Measurements from ENCODE around the gene PLAC8. TPM values are rescaled to one million over a fixed set of nuclear protein-coding genes. Genes with fewer than 3 reads are reported as not detected.
A peak's percentile ranks its signal among the peaks of the same experiment; 100 is the strongest.
"Not testable (repeated sequence)": the region's sequence is repeated elsewhere in the genome, so short reads cannot be mapped to it uniquely, and the experiment has no call there.

Gene PLAC8
- total RNA-seq, 2 donors from 2014 or later: 955 to 1,006 TPM

DNA sequence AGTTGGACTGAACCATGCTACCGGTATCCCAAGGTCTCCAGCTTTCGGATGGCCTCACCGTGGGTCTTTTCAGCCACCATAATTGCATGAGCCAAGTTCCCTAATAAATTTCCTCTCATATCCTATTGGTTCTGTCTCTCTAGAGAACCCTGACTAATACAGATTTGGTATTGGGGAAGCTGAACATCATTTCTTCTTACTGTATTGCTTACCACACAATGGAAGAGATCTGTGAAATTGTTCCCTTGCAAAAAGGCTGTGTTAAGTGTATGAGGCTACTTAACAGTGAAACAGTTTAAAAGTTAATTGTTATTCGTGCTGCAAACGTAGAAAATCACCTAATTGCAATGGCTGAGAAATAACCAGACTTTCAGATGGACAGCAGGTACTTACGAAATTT is 34.0 kb downstream of the PLAC8 start:
- DNase-seq (no peak), ATAC-seq (no peak)
- intact Hi-C loops (cut with DNase I, micrococcal nuclease): no loop called here

DNA sequence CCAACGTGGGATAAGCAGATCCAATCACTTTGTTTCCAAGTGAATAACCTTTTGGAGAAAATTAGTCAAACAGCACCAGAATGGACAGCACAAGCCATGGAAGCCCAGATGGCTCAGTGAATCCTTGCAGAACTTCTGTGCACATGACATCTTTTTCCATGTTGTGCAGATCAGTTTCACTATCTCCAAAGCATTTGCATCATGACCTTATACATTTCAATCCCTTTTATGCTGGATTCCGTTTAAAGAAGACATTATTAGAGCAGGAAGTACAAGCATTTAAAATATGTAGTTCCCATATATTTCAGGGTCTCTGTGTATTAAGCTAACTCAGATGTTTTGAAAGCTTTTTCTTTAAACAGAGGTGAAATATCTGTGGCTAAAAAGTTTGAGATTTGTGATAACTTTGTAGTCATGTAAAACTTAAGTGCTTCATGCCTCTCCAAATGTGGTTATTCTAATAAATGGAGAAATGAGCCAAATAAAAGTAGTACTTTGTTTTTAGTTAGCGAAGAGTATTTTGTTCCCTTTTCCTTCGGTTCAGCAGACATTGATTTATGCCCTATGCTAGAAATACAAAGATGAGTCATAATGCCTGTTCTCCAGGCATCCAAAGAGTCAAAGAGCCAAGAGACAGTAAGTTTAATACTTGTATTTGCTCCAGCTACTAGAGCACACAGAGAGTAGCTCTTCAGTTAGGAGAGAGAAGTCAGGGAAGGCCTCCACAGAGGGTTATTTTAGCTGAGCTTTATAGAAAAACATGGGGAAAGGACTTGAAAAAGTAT is 39.0 kb downstream of the PLAC8 start:
- ATAC-seq (no peak), DNase-seq (no peak)
- intact Hi-C loops (cut with DNase I, micrococcal nuclease): no loop called here

DNA sequence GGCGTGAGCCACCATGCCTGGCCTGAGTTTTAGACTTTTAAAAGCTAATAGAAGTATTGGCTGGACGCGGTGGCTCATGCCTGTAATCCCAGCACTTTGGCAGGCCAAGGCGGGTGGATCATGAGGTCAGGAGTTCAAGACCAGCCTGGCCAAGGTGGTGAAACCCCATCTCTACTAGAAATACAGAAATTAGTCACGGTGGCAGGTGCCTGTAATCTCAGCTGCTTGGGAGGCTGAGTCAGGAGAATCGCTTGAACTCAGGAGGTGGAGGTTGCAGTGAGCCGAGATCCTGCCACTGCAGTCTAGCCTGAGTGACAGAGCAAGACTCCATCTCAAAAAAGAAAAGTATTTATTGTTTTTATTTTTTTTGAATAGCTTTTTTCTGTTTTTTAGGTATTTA is 39.7 kb downstream of the PLAC8 start:
- not testable (repeated sequence) for DNase-seq, ATAC-seq
- intact Hi-C loops (cut with DNase I, micrococcal nuclease): loop anchor here in 1 of 2 donors (5.0 kb wide), 1 partner anchor 178 kb away; no protein-coding TSS in a partner anchor

DNA sequence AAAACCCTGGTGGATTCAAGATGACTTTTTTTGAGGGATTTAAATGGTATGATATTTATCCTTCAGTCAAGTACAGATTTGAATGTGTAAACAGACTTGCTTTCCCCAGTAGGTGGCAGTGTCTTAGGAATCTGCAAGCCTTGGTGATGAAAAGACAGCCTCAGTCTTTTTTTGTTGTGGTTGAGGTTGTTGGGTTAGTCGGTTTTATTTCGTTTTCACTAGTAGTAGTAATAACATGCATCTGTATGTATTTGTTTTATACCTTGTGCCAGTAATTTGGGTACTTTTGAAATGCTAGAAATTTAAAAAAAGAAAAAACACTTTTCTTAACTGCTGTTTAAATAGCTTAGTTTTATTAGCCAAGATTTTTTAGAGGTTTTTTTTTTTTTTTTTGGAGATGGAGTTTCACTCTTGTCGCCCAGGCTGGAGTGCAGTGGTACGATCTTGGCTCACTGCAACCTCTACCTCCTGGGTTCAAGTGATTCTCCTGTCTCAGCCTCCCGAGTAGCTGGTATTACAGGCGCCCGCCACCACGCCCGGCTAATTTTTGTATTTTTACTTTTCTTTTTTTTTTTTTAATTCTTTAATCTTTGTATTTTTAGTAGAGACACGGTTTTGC is 40.3 kb downstream of the PLAC8 start:
- intact Hi-C loops (cut with DNase I, micrococcal nuclease): loop anchor here in 1 of 2 donors (5.0 kb wide), 1 partner anchor 178 kb away; no protein-coding TSS in a partner anchor
- ATAC-seq: peak; percentile 85
- no peak for DNase-seq

DNA sequence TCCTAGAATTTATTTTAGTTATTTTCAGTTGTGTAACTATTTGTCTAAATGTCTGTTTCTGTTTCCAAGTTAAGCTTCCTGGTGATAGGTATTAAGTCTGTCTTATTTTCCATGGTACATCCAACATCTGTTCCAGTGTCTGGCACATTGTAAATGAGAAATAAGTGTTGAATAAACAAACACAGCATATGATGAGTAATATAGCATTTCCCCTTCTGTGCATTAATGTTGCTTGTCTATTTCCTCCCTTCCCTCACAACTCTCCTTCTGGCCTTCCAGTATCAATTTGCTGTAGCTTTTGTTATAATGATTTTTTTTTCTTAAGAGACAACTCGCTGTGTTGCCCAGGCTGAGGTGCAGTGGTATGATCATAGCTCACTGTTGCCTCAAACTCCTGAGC is 43.4 kb downstream of the PLAC8 start:
- DNase-seq (no peak), ATAC-seq (peak; percentile 27)
- intact Hi-C loops (cut with DNase I, micrococcal nuclease): loop anchor here in 1 of 2 donors (5.0 kb wide), 1 partner anchor 181 kb away; no protein-coding TSS in a partner anchor

DNA sequence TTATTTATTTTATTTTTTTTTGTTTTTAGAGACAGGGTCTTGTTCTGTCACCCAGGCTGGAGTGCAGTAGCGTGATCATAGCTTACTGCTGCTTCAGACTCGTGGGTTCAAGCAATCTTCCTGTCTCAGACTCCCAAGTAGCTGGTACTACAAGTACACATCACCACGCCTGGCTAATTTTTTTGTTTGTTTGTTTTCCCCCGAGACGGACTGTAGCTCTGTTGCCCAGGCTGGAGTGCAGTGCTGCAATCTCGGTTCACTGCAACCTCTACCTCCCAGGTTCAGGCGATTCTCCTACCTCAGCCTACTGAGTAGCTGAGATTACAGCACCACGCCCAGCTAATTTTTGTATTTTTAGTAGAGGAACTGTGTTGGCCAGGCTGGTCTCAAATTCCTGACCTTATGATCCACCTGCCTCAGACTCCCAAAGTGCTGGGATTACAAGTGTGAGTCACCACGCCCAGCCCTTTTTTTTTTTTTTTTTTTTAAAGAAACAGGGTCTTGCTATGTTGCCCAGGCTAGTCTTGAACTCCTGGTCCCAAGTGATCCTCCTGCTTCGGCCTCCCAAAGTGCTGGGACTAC is 47.4 kb downstream of the PLAC8 start:
- peak; percentile 42 for ATAC-seq
- intact Hi-C loops (cut with DNase I, micrococcal nuclease): no loop called here
- DNase-seq: no peak

DNA sequence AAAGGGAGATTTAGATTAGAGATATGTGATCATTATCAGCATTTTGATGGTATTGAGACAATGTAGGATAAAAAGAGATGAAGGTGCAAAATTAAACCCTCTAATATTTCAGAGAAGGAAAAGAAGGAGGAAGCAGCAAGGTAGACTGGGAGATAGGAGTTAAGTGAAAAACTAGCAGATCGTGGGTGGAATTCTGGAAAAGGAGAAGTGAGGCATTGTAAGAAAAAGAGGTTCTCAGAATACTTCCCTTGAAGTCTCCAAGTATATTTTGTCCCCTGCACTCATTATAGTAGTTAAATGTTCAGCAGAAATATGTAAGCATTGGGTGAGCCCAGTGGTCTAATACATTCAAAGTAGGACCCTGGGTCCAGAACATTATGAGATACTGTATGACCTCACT is 49.3 kb downstream of the PLAC8 start:
- DNase-seq: no peak
- intact Hi-C loops (cut with DNase I, micrococcal nuclease): no loop called here
- ATAC-seq: no peak

DNA sequence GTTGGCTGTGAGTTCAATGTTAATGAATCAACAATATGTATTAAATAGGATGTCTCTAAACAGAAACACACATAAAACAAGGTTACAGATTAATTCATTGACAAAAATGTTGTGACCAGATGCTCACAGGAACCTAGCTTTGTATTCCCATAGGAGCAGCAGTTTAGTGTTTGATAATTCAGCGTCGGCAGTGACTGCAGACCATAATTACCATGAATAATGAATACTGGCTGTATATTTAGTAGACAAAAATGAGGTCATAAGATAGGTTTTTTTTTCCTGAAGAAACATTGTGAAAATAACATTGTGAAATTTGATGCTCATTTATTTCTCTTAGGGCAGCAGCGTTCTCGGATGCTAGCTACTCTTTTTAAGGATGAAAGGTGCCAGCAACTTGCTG is 51.8 kb downstream of the PLAC8 start:
- intact Hi-C loops (cut with DNase I, micrococcal nuclease): no loop called here
- ATAC-seq: no peak
- no peak for DNase-seq

DNA sequence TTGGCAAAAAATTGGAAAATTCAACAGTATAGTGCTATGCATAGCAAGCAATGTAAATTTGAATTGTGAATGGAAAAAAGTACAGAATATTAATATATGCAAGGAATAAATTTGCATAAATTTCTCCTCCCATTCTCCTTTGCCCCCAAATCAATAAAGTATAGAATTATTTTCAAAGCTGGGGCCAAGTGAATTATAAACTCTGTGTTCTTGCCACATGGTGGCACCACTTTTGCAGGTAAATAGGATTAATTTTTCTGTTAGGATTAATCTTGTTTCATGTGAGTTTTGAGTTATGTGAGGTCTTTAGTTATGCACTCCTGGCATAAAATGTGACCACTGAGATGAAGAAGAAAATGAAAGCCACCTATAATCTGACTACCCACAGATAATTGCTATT is 59.6 kb downstream of the PLAC8 start:
- ATAC-seq (peak; percentile 44), DNase-seq (no peak)
- intact Hi-C loops (cut with DNase I, micrococcal nuclease): no loop called here

DNA sequence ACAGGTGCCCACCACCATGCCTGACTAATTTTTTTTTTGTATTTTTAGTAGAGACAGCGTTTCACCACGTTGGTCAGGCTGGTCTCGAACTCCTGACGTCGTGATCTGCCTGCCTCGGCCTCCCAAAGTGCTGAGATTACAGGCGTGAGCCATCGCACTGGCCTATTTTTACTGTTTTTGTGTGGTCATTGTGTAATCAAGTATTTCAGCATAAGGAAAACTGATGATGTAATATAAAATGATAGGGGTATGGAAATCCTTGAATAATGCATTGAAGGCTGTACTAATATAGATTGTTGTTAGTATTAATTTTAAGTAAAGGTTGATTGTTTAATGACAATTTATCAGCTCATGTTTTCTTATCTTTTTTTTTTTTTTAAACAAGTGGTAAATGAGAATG is 65.7 kb downstream of the PLAC8 start:
- DNase-seq; ATAC-seq; intact Hi-C loops (cut with DNase I, micrococcal nuclease): not testable (repeated sequence)

DNA sequence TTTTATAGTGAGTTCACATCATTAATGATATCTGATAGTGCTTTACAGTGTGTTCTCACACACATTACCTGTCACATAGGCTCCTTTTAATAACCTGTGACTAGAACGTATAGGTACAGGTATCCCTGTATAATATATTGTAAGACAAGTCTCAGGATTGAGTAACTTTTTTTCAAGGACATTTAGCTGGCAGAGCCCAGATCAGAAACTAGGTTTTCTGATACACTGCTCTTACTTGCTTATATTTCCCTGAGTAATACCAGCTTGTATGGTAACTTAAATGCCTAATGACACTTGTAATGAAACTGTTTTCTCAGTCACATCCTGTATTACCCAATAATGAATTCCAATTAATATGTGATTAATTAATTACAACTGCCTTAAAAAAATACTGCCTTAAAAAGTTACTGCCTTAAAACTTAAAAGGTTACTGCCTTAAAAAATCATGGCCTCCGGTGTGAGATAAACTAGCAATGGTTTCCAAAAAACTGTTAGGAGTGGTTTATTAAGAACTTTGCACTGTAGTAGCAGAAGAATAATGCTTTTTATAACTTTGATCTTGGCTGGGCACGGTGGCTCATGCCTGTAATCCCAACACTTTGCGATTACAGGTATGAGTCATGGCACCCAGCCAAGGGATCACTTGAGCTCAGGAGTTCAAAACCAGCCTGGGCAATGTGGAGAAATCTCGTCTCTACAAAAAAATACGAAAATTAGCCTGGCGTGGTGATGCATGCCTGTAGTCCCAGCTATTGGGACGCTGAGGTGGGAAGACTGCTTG is 67.6 kb downstream of the PLAC8 start:
- ATAC-seq: peak; percentile 73
- peak in 1 of 2 donors; percentile 38 for DNase-seq
- intact Hi-C loops (cut with DNase I, micrococcal nuclease): no loop called here

DNA sequence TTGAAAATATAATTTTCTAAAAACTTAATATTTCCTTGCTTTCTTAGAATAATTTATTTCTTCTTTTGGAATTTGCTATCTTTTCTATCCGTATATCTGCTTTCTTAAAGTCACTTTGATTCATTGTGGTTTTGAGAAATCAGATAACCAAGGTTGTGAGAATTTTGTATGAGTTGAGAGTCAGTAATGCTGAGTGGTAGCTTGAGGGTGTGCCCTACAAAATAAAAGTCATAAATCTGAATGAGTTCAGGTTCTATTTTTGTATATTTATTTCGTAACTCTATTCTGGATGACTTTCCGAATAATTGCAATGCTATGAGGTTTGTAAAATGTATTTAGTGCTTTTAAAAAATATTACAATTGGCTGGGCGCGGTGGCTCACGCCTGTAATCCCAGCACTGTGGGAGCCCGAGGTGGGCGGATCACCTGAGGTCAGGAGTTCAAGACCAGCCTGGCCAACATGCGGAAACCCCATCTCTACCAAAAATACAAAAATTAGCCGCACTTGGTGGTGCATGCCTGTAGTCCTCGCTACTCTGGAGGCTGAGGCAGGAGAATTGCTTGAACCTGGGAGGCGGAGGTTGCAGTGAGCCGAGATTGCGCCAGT is 70.6 kb downstream of the PLAC8 start:
- intact Hi-C loops (cut with DNase I, micrococcal nuclease): no loop called here
- DNase-seq (no peak), ATAC-seq (no peak)

DNA sequence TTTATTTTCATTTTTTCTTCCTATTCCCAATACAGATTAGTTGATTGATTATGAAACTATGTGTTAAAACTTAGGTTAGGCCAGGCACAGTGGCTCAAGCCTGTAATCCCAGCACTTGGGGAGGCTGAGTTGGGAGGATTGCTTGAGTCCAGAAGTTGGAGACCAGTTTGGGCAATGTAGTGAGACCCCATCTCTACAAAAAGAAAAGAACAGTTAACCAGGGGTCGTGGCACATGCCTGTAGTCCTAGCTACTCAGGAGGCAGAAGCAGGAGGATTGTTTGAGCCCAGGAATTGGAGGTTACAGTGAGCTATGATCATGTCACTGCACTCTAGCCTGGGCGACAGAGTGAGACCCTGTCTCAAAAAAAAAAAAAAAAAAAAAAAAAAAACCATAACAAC is 71.4 kb downstream of the PLAC8 start:
- DNase-seq; ATAC-seq; intact Hi-C loops (cut with DNase I, micrococcal nuclease): not testable (repeated sequence)

DNA sequence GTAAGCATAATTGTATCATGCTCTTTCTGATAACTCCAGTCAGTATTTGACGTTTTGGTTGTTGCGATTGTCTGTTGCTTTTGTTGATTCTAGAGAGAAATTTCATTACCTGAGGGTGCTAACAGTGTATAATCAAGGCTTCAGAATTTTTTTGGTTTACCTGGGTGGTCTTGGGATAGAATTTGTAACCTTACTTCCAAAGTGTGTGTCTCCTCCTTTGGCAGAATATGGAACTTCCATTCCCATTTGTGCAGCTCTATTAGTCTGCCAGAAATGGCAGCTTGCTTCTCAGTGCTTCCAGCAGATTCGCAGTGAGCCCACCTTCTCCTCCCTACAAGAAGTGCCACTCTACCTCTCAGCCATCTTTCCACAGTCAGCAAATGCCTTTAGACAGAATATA is 74.3 kb downstream of the PLAC8 start:
- intact Hi-C loops (cut with DNase I, micrococcal nuclease): no loop called here
- DNase-seq (no peak), ATAC-seq (no peak)

Other genes with a start within 250 kb of the PLAC8 start
- gene SEC31A, start 223.6 kb downstream of the PLAC8 start, total RNA-seq: 100 to 1,000 TPM; 172 to 176 TPM
- gene THAP9, start 214.0 kb downstream of the PLAC8 start, total RNA-seq: 1 to 10 TPM; 2.4 to 2.5 TPM
- 10 to 100 TPM; 13.5 to 15.6 TPM for gene LIN54, start 103.9 kb downstream of the PLAC8 start, total RNA-seq
- gene COPS4, start 79.5 kb downstream of the PLAC8 start, total RNA-seq: 10 to 100 TPM; 22.9 to 23.7 TPM
- 10 to 100 TPM; 18.9 to 23.3 TPM for gene COQ2, start 170.1 kb upstream of the PLAC8 start, total RNA-seq
- 10 to 100 TPM; 13.3 to 23.8 TPM for gene HPSE, start 220.1 kb upstream of the PLAC8 start, total RNA-seq

Data from left colon (tissue), 2 donors.